ENCODE results near the gene ATN1.

- TF ChIP-seq CTCF (conservative IDR thresholded peaks at IDR 0.05; ENCODE audit: low read depth, low read length) (no peak), EZH2 (IDR thresholded peaks at IDR 0.05; ENCODE audit: borderline replicate concordance, low read depth, low read length, poor library complexity, severe bottlenecking) (no peak)
Observed at GRCh38 chr12:6941782-6942181, 14.0 kb downstream of the ATN1 start.

Data from A673 (cell line).